Right ventricle myocardium superior (tissue), 1 donor: ENCODE results near the gene RNASEH1. TPM values are rescaled to one million over a fixed set of nuclear protein-coding genes. Genes with fewer than 3 reads are reported as not detected.
A peak's percentile ranks its signal among the peaks of the same experiment; 100 is the strongest.
"Not testable (repeated sequence)": the region's sequence is repeated elsewhere in the genome, so short reads cannot be mapped to it uniquely, and the experiment has no call there.

Experiments used
- ATAC-seq: fragments of 200-7000 bp; cut with Tn5 transposase; one replicate; pipeline ENCODE4 v1.9.1; 2020; ENCODE audit warnings: mild to moderate bottlenecking; ENCODE audit not compliant: poor library complexity
- DNase-seq: peaks from one replicate; pipeline ENCODE4 v3.0.0-alpha.2; 2020
- intact Hi-C: fragments of 100-400 bp; cut with DNase I; formaldehyde crosslinking; loops from one replicate; pipeline ENCODE4 v1.11.2; 2022
- total RNA-seq: library from RNA; stranded (reverse); fragmentation: NEBNext Ultra II Directional; extraction: Animal tissue kit (Norgen Biotek cat#: 25700); gene quantifications from one replicate; pipeline ENCODE4 v1.2.1, GENCODE V29; 2021
- donor health status: DM: no; HTN: yes; CAD: no; lungs with severe emphysema.

RNASEH1 gene
- total RNA-seq, 1 donor from 2014 or later: 20.8 TPM

DNA sequence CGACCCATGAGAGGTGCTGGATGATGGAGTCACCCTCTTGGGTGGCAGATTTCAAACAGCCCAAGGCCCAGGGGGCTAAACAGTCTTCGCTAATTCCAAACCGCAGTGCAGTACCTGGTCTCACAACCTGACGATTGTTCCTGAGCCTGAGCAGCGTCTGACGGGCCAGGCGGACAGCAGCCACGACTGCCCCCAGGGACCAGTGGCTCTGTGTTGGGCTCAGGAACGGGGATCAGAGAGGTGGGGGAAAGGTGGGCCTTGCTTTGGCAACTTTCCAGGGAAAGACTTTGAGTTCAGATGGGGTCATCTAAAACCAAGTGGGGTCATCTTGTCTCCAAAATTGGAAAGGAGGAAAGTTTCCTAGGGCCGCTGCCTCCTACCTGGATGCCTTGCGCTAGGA, 37.3 kb upstream of the RNASEH1 start:
- intact Hi-C loops: no loop called here
- DNase-seq (no peak), ATAC-seq (peak; percentile 20)

GRCh38 chr2:3594493-3595281, 36.6 kb upstream of the RNASEH1 start, which contains the start of gene COLEC11:
TSS of gene COLEC11 (plus strand) at chr2:3595112. CDS start at chr2:3604341, 9,229 bp downstream.
- ATAC-seq (peak; percentile 96), DNase-seq (peak; percentile 76)
- intact Hi-C loops: no loop called here

DNA sequence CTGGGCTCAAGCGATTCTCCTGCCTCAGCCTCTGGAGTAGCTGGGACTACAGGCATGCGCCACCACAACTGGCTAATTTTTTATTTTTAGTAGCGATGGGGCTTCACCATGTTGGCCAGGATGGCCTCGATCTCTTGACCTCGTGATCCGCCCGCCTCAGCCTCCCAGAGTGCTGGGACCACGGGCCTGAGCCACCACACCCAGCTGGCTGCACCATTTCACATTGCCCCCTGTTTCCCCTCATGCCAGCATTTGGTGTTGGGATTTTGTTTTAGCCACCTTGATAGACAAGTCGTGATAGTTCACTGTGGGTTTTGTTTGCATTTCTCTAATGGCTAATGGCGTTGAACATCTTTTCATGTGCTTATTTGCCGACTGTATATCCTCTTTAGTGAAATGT, 31.0 kb upstream of the RNASEH1 start:
- intact Hi-C loops: no loop called here
- ATAC-seq (no peak), DNase-seq (no peak)

DNA sequence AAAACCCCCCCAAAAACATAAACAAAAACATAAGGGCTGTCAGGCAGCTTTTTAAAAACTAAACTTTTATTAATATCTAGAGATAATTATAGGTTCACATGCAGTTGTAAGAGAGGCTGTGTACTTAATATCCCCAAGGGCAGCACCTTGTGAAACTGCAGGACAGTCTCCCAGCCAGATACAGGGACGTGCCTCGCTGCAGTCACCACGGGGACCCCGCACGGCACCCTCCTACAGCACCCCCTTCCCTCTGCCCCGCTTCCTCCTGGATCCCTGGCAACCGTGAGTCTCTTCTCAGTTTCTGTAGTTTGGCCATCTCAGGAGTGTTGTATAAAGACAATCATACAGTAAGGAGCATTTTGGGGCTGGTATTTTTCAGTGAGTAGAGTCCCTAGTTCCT, 30.0 kb upstream of the RNASEH1 start:
- ATAC-seq: no peak
- intact Hi-C loops: no loop called here
- DNase-seq: no peak

DNA sequence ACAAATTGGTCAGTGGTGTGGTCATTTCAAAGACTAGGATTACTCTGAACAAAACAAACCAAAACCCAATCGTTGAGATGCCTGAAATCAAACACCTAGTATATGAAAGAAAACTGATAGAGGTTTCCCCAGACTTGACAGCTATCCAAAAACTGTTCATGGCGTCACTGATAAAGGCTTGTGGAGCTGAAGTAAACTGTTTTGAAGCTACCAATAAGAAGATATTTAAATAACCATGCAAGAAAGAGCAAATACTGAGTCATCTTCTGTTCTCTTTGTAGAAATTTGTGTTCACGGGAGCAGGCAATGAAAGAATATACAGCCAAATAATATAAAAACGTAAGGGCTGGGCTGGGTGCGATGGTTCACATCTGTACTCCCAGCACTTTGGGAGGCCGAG, 29.3 kb upstream of the RNASEH1 start:
- no peak for DNase-seq
- intact Hi-C loops: no loop called here
- no peak for ATAC-seq

DNA sequence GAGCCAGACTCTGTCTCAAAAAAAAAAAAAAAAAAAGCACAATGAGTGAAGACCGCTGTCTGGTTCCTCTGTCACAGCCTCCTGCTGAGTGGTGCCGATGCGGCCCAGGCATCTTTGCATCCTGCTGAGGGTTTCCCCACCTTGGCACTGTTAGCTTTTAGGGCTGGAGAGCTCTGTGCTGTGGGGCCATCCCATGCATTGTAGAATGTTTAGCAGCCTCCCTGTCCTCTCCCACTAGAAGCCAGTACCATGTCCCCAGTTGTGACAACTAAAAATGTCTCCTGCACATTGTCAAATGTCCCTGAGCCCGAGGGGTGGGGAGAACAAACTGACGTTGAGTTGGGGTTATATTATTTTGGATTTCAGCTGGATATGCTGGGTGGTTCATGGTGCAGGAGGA, 28.9 kb upstream of the RNASEH1 start:
- DNase-seq: no peak
- ATAC-seq: no peak
- intact Hi-C loops: no loop called here

GRCh38 chr2:3586220-3586619, 28.1 kb upstream of the RNASEH1 start:
- ATAC-seq (no peak), DNase-seq (no peak)
- intact Hi-C loops: no loop called here

DNA sequence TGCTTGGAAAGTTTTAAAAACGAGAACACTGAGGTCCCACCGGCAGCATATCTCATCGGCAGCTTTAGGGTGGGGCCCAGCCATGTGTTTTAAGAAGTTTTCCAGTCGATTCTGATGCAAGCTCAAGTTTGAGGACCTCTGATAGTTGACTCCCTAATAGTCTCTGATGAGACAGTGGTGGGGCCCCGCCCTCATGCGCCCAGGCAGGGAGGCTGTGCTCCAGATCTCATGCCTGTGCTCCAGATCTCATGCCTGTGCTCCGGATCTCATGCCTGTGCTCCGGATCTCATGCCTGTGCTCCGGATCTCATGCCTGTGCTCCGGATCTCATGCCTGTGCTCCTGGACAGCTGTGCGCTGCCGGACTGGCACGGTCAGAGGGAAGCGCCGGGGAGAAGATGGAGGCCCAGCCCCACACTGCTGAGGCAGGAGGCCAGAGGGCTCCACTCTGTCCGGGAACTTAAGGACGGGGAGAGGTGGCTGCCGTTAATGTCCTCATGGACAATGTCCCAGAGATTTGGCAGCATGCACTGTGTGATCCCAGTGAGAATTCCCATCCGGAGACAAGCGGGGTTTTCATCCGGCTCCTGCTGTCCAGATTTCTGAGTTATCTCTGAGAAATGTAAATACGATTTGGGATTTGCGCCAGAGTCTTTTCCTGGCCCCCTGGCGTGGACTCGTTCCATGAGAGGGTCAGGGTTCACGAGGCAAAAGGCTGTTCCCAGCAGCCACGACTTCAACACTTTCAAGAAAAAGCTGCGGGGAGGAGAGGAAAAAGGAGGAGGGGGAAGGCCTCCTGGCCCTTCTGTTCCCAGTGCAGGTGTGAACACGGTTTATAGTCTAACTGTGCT, 27.4 kb upstream of the RNASEH1 start:
- intact Hi-C loops: no loop called here
- ATAC-seq: peak; percentile 88
- peak; percentile 76 for DNase-seq

GRCh38 chr2:3584608-3585260, 26.6 kb upstream of the RNASEH1 start:
- DNase-seq: no peak
- intact Hi-C loops: no loop called here
- no peak for ATAC-seq

GRCh38 chr2:3584076-3584475, 25.9 kb upstream of the RNASEH1 start:
- ATAC-seq: no peak
- intact Hi-C loops: no loop called here
- DNase-seq: no peak

- intact Hi-C loops: no loop called here
- DNase-seq: no peak
- ATAC-seq: no peak
Measured at GRCh38 chr2:3581367-3582262, 23.5 kb upstream of the RNASEH1 start.

DNA sequence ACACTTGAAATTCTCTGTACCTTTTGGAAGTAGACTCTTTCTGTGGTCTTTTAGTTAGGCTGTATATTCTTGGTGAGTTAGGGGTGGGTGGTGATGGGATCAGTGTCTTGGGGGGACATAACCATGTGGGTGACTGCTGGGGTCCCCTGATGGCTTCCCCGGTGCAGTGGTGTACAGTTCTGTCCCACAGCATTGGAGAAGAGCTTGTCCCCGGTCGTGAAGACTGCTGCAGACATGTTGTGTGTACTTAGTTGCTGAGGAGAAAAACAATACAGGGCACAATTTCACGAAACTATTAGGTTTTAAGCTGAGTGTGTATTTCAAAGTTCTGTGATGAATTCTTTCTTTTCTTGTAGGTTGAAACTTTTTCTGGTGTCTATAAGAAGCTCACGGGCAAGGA, 22.3 kb upstream of the RNASEH1 start:
- intact Hi-C loops: no loop called here
- ATAC-seq: no peak
- DNase-seq: no peak

- intact Hi-C loops: no loop called here
- ATAC-seq: no peak
- no peak for DNase-seq
Measured at GRCh38 chr2:3578987-3579386, 20.9 kb upstream of the RNASEH1 start.

- intact Hi-C loops, DNase-seq, ATAC-seq: not testable (repeated sequence)
Measured at GRCh38 chr2:3576263-3576630, 18.1 kb upstream of the RNASEH1 start.

DNA sequence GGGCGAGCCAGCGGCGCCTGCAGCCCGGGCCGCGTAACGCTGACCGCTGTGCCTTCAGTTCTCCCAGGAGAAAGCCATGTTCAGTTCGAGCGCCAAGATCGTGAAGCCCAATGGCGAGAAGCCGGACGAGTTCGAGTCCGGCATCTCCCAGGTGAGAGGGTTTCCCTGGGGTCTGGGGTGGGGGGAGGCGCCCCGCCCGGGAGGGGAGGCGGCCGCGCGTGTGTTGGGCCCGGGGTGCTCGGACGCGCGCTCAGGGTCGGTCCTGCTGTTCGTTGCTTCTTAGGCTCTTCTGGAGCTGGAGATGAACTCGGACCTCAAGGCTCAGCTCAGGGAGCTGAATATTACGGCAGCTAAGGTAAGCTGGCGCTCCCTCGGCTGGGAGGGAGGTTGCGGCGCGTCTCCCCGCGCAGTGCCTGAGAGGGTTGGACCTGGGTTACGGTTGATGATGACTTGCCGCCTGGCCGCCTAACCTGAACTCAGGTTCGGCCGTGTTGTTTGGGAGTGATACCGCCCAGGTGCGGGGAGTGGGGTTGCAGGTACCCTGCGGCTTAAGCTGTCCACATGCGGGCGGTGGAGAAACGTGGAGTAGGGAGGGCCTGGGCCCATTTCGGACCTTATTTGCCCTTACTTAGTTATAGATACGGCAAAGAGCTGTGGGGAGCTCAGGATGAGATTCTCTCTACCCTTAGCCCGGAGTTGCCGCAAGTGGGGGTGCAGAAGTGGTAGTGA, 17.6 kb upstream of the RNASEH1 start:
- DNase-seq (no peak), ATAC-seq (peak; percentile 11)
- intact Hi-C loops: no loop called here

- intact Hi-C loops: no loop called here
- no peak for ATAC-seq
- DNase-seq: no peak
Measured at GRCh38 chr2:3574155-3574554, 16.0 kb upstream of the RNASEH1 start.

DNA sequence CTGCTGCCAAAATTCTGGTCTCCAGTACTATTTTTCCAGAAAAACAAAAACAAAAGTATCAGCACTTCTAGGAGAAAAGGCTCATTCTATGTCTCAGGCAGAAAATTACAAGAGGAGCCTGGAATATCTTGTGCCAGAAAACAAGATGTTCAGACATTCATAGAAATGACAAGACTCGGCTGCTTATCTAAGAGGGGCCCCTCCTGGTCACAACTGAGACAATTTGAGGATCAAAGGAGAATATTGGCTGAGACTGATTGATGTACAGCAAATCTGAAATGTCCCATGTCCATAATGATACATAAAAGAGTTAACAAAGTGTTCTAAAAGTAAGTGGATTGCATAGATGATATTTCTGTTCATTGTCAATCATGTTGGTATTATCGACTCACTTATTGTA, 14.5 kb upstream of the RNASEH1 start:
- no peak for ATAC-seq
- intact Hi-C loops: no loop called here

GRCh38 chr2:3571284-3571683, 13.2 kb upstream of the RNASEH1 start:
- ATAC-seq: no peak
- DNase-seq: no peak
- intact Hi-C loops: no loop called here

More for the DNA sequence above, 14.5 kb upstream of the RNASEH1 start:
- no peak for DNase-seq
